Measurements from ENCODE around the gene HIVEP2. TPM values are rescaled to one million over a fixed set of nuclear protein-coding genes. Genes with fewer than 3 reads are reported as not detected.

The HIVEP2 gene, protein sequence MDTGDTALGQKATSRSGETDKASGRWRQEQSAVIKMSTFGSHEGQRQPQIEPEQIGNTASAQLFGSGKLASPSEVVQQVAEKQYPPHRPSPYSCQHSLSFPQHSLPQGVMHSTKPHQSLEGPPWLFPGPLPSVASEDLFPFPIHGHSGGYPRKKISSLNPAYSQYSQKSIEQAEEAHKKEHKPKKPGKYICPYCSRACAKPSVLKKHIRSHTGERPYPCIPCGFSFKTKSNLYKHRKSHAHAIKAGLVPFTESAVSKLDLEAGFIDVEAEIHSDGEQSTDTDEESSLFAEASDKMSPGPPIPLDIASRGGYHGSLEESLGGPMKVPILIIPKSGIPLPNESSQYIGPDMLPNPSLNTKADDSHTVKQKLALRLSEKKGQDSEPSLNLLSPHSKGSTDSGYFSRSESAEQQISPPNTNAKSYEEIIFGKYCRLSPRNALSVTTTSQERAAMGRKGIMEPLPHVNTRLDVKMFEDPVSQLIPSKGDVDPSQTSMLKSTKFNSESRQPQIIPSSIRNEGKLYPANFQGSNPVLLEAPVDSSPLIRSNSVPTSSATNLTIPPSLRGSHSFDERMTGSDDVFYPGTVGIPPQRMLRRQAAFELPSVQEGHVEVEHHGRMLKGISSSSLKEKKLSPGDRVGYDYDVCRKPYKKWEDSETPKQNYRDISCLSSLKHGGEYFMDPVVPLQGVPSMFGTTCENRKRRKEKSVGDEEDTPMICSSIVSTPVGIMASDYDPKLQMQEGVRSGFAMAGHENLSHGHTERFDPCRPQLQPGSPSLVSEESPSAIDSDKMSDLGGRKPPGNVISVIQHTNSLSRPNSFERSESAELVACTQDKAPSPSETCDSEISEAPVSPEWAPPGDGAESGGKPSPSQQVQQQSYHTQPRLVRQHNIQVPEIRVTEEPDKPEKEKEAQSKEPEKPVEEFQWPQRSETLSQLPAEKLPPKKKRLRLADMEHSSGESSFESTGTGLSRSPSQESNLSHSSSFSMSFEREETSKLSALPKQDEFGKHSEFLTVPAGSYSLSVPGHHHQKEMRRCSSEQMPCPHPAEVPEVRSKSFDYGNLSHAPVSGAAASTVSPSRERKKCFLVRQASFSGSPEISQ (N-terminal part only)
- 10.3 TPM for total RNA-seq (2021; ENCODE audit: unreplicated experiment)
- 5.3 TPM for polyA plus RNA-seq (2012; ENCODE audit: insufficient read length)
- Bru-seq, nascent RNA = percentile 71 among the genes with signal in this experiment
- BruChase-seq, experiment 1, labeled RNA remaining after a 2-hour chase = percentile 77 among the genes with signal in this experiment
- percentile 69 among the genes with signal in this experiment for BruChase-seq, experiment 2, labeled RNA remaining after a 6-hour chase
- long read RNA-seq, partial matches to known transcripts = 2 of 3 reads
- long read RNA-seq, other reads (novel, unspliced or antisense) = 1 of 3 reads

DNA sequence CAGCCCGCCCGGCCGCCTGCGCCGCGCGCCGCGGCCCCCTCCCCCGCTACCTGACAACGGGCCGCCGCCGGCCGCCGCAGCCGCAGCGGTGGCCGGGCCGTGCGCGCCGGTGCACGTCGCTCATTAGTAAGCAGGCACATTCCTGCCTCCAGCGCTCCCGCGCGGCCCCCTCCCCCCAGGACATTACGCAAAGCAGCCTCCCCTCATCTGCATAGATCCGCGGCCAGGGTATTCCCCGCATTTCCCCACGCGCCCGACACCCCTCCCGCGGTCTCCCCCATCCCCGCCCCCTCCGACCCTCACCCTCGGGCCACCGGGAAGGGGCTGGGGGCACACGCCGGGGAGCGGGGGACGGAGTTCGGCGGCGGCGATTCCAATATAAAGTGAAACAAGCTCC, at the start of gene HIVEP2:
TSS of gene HIVEP2 (minus strand) at position 128 of the 397 bp plus-strand sequence. CDS start 170,438 bp downstream, outside the sequence.
- TF ChIP-seq, protein P1, sequence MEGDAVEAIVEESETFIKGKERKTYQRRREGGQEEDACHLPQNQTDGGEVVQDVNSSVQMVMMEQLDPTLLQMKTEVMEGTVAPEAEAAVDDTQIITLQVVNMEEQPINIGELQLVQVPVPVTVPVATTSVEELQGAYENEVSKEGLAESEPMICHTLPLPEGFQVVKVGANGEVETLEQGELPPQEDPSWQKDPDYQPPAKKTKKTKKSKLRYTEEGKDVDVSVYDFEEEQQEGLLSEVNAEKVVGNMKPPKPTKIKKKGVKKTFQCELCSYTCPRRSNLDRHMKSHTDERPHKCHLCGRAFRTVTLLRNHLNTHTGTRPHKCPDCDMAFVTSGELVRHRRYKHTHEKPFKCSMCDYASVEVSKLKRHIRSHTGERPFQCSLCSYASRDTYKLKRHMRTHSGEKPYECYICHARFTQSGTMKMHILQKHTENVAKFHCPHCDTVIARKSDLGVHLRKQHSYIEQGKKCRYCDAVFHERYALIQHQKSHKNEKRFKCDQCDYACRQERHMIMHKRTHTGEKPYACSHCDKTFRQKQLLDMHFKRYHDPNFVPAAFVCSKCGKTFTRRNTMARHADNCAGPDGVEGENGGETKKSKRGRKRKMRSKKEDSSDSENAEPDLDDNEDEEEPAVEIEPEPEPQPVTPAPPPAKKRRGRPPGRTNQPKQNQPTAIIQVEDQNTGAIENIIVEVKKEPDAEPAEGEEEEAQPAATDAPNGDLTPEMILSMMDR (IDR thresholded peaks at IDR 0.05) = no peak
- TF ChIP-seq, protein P2, sequence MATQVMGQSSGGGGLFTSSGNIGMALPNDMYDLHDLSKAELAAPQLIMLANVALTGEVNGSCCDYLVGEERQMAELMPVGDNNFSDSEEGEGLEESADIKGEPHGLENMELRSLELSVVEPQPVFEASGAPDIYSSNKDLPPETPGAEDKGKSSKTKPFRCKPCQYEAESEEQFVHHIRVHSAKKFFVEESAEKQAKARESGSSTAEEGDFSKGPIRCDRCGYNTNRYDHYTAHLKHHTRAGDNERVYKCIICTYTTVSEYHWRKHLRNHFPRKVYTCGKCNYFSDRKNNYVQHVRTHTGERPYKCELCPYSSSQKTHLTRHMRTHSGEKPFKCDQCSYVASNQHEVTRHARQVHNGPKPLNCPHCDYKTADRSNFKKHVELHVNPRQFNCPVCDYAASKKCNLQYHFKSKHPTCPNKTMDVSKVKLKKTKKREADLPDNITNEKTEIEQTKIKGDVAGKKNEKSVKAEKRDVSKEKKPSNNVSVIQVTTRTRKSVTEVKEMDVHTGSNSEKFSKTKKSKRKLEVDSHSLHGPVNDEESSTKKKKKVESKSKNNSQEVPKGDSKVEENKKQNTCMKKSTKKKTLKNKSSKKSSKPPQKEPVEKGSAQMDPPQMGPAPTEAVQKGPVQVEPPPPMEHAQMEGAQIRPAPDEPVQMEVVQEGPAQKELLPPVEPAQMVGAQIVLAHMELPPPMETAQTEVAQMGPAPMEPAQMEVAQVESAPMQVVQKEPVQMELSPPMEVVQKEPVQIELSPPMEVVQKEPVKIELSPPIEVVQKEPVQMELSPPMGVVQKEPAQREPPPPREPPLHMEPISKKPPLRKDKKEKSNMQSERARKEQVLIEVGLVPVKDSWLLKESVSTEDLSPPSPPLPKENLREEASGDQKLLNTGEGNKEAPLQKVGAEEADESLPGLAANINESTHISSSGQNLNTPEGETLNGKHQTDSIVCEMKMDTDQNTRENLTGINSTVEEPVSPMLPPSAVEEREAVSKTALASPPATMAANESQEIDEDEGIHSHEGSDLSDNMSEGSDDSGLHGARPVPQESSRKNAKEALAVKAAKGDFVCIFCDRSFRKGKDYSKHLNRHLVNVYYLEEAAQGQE (IDR thresholded peaks at IDR 0.05; ENCODE audit: insufficient read depth in 1 of 2, low read depth in 2 of 2, low read length in 1 of 2) = no peak
- TF ChIP-seq POLR2AphosphoS5 (IDR thresholded peaks at IDR 0.05; ENCODE audit: low read depth, low read length) (no peak), TCF7L2 (IDR thresholded peaks at IDR 0.05; ENCODE audit: low read depth, low read length) (no peak), SIN3A (IDR thresholded peaks at IDR 0.05; ENCODE audit: borderline replicate concordance, insufficient read depth, low read depth, low read length) (no peak)
- Histone ChIP-seq H3K4me1 (ENCODE audit: control insufficient read depth, insufficient read depth, low read length) (peaks cover 27% of the 10 kb centered on the region), H3K36me3 (ENCODE audit: control insufficient read depth, insufficient read depth, low read length) (no peaks in the 10 kb centered on the region), H3K4me3 (ENCODE audit: low read depth in 2 of 2, low read length in 2 of 2) (peak within 1 kb of the TSS; percentile 75 to 86), H3K27ac (ENCODE audit: low read length) (peak within 1 kb of the TSS; percentile 82), H3K27me3 (ENCODE audit: control insufficient read depth, insufficient read depth, low read length) (no peaks in the 10 kb centered on the region), H3K9me3 (ENCODE audit: control insufficient read depth, insufficient read depth, low read depth, low read length) (no peaks in the 10 kb centered on the region)
- ATAC-seq (peak; percentile 73), DNase-seq (ENCODE audit: low read depth, low spot score) (no peak)
- no TSS peak for BruUV-seq (replicated peaks)
- POLR2A ChIA-PET = no interaction called here
- CTCF ChIA-PET = no interaction called here
- intact Hi-C loops (cut with micrococcal nuclease; ENCODE audit: unreplicated experiment) = no loop called here
- in situ Hi-C loops (cut with HindIII; ENCODE audit: low pct_unique_long_range_greater_than_20kb, low sequenced_read_pairs) = no loop called here

DNA sequence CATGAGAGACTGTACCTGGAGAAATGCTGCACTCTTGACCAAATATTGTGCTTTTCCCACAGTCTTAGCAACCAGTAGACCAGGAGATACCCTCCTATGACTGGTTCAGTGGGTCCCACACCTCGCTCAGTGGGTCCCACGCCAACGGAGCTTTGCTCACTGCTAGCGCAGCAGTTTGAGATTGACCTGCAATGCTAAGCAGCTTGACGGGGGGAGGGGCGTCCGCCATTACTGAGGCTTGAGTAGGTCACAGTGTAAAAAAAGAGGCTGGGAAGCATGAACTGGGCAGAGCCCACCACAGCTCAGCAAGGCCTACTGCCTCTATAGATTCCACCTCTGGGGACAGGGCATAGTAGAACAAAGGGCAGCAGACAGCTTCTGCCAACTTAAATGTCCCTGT, 49.0 kb upstream of the HIVEP2 start:
- Histone ChIP-seq H3K27me3 (ENCODE audit: control insufficient read depth, insufficient read depth, low read length) (no peaks in the 10 kb centered on the region), H3K36me3 (ENCODE audit: control insufficient read depth, insufficient read depth, low read length) (no peaks in the 10 kb centered on the region), H3K27ac (ENCODE audit: low read length) (no peak overlapping the region), H3K4me3 (ENCODE audit: low read depth in 2 of 2, low read length in 2 of 2) (no peak overlapping the region), H3K4me1 (ENCODE audit: control insufficient read depth, insufficient read depth, low read length) (no peaks in the 10 kb centered on the region), H3K9me3 (ENCODE audit: control insufficient read depth, insufficient read depth, low read depth, low read length) (no peaks in the 10 kb centered on the region)
- DNase-seq (ENCODE audit: low read depth, low spot score) = no peak
- in situ Hi-C loops (cut with HindIII; ENCODE audit: low pct_unique_long_range_greater_than_20kb, low sequenced_read_pairs) = no loop called here
- intact Hi-C loops (cut with micrococcal nuclease; ENCODE audit: unreplicated experiment) = no loop called here
- TF ChIP-seq, protein P2 (IDR thresholded peaks at IDR 0.05; ENCODE audit: insufficient read depth in 1 of 2, low read depth in 2 of 2, low read length in 1 of 2) = no peak
- TF ChIP-seq TCF7L2 (IDR thresholded peaks at IDR 0.05; ENCODE audit: low read depth, low read length) = no peak
- TF ChIP-seq SIN3A (IDR thresholded peaks at IDR 0.05; ENCODE audit: borderline replicate concordance, insufficient read depth, low read depth, low read length) = no peak
- no peak for TF ChIP-seq POLR2AphosphoS5 (IDR thresholded peaks at IDR 0.05; ENCODE audit: low read depth, low read length)
- TF ChIP-seq, protein P1 (IDR thresholded peaks at IDR 0.05) = no peak
- ChIA-PET POLR2A (no interaction called here), CTCF (no interaction called here)
- no peak for ATAC-seq
- BruUV-seq (replicated peaks) = no TSS peak

Measured in Panc1 (cell line).